GM18511 (cell line): ENCODE results near the gene OR11G2.
"Not testable (repeated sequence)": the region's sequence is repeated elsewhere in the genome, so short reads cannot be mapped to it uniquely, and the experiment has no call there.

Experiments used
- ATAC-seq: cut with Tn5 transposase; IDR thresholded peaks from one replicate; pipeline ENCODE4 v1.9.1; 2021; ENCODE audit warnings: mild to moderate bottlenecking, moderate library complexity; ENCODE audit not compliant: unreplicated experiment

OR11G2 gene, protein sequence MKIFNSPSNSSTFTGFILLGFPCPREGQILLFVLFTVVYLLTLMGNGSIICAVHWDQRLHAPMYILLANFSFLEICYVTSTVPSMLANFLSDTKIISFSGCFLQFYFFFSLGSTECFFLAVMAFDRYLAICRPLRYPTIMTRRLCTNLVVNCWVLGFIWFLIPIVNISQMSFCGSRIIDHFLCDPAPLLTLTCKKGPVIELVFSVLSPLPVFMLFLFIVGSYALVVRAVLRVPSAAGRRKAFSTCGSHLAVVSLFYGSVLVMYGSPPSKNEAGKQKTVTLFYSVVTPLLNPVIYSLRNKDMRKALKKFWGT

DNA sequence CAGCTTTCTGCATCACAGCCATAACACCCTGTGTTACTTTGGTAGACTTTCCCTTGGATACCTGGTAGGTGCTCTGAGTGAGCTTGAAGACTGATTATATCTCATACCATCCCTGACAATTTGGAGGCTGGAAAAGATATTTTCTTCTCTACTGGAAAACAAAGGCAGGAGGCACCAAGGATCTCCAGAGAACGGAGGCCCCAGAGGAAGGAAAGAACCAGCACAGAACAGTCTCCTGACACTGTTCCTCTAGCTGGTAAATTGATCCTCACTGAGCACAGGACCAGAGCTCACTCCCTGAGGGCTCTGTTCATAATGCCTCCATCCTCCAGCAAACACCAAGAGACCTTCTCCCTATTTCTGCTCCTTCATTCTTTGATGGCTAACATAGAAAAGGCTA is at the start of gene OR11G2:
Gene OR11G2, plus strand, starts transcription at position 301 of the 400 bp plus-strand sequence. CDS start 6,542 bp downstream, outside the sequence.
- no peak for ATAC-seq

DNA sequence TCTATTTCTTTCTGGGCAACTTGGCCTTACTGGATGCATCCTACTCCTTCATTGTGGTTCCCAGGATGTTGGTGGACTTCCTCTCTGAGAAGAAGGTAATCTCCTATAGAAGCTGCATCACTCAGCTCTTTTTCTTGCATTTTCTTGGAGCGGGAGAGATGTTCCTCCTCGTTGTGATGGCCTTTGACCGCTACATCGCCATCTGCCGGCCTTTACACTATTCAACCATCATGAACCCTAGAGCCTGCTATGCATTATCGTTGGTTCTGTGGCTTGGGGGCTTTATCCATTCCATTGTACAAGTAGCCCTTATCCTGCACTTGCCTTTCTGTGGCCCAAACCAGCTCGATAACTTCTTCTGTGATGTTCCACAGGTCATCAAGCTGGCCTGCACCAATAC is 46.8 kb upstream of the OR11G2 start:
- no peak for ATAC-seq

DNA sequence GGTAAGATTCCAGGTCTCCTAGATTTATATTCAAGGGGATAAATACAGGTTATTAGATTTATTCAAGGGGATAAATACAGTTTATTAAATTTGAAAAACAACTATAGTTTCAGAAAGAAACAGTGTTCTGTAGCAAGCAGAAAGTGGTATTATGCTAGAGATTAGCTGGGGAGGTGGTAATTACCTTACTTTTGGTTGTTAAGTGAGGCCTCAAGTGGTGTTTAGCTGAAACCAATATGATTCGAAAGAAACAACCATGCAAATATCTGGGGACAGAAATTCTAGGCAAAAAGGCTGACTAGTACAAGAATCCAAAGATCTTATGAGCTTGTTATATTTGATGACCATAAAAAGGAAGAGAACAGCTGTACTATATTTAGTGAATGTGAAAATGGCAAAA is 45.9 kb upstream of the OR11G2 start:
- ATAC-seq: no peak

DNA sequence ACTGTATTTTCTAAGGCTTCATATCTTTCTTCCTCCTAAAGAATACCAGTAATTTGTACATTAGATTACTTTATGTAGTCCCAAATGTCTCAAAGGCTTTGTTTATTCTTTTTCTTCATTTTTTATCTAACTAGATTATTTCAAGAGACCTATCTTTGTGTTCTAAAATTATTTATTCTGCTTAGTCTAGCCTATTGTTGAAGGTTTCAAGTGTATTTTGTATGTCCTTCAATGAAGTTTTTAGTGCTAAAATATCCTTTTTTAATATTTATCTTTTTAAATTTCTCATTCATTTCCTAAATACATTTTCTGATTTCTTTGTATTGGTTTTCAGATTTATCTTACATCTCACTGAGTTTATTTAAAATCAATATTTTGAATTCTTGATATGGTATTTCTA is 26.2 kb upstream of the OR11G2 start:
- ATAC-seq: no peak

DNA sequence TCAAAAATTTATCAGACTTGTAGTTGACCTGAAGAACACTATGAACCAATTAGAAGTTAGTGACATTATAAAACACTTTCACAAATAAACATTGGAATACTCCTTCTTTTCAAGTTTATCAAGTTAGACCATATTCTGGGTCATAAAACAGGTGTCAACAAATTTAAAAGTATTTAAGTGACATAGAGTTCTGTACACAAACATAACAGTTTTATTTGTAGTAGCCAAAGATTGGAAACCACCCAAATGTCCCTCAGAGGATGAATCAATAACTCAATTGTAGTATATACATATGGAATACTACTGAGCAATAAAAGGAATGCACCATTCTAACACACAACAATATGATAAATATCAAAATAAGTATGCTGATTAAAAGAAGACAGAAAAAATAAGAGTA is 23.6 kb upstream of the OR11G2 start:
- ATAC-seq: no peak

DNA sequence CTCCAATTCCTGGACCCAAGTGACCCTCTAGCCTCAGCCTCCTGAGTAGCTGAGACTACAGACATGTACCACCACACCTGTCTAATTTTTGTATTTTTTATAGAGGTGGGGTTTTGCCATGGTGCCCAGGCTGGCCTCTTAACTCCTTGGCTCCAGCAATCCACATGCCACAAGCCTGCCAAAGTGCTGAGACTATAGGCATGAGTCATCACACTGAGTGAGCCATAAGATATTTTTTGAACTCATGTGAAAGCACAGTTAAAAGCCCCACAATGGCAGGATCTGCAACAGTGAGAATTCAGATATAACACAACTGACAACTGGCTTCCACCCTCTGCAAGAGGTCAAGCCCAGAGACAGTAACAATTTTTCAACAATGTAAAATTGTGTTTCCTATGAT is 20.8 kb upstream of the OR11G2 start:
- not testable (repeated sequence) for ATAC-seq

DNA sequence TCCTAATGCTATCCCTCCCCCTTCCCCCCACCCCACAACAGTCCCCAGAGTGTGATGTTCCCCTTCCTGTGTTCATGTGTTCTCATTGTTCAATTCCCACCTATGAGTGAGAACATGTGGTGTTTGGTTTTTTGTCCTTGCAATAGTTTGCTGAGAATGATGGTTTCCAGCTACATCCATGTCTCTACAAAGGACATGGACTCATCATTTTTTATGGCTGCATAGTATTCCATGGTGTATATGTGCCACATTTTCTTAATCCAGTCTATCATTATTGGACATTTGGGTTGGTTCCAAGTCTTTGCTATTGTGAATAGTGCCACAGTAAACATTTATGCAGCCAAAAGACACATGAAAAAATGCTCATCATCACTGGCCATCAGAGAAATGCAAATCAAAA is 16.5 kb upstream of the OR11G2 start:
- not testable (repeated sequence) for ATAC-seq

DNA sequence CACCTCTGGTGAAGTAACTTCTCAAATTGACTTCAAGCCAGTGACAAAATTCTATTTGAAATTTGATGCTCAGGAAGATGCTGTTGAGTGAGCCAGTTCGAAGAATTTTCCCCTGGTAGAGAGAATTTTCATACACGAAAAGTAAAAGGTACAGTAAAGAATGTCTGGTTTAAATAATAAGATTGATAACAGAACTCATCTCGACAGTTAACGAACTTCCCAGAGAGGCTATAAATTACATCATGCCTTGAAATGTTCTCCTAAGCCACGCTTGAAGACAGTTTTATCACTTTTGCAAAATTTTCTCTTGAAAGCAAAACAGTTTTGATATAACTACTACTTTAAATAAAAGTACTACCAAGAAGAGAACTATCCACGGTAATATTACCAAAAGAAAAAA is 14.4 kb upstream of the OR11G2 start:
- no peak for ATAC-seq

DNA sequence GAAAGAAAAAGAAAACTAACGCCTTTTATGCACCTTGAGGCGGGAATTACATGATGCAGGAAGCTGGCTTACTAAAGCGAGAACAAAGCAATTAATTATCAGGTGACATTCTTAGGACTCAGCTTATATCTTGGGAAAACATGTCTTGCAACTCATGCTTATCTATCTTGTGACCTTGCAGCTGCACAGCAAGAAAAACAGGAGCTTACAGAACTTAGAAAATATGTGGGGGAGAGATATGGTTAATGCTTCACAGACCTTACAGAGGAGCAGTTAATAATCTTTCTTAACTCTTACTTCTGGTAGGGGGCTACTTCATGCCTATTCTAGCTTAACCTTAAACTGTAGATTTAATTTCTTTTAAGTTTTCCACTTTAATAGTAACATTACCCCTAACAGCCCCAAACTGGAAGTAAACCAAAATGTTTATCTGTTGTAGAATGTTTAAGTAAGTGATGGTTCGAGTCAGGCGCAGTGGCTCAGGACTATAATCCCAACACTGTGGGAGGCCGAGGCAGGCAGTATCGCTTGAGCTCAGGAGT is 13.2 kb upstream of the OR11G2 start:
- no peak for ATAC-seq

DNA sequence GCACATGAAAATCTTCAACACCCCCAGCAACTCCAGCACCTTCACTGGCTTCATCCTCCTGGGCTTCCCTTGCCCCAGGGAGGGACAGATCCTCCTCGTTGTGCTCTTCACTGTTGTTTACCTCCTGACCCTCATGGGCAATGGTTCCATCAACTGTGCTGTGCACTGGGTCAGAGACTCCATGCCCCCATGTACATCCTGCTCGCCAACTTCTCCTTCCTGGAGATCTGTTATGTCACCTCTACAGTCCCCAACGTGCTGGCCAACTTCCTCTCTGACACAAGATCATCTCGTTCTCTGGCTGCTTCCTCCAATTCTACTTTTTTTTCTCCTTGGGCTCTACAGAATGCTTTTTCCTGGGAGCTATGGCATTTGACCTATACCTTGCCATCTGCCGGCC is 11.5 kb upstream of the OR11G2 start:
- no peak for ATAC-seq

DNA sequence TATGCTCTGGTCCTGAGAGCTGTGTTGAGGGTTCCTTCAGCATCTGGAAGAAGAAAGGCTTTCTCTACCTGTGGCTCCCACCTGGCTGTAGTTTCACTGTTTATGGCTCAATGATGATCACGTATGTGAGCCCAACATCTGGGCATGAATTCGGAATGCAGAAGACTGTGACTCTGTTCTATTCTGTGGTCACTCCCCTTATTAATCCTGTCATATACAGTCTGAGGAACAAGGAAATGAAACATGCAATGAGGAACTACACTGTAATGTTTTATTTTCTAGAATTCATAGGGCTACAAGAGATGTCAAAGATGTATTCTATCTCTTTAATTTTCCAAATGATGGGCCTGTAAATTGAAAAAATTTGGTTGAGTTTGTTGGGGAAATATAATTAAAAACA is 10.8 kb upstream of the OR11G2 start:
- no peak for ATAC-seq

DNA sequence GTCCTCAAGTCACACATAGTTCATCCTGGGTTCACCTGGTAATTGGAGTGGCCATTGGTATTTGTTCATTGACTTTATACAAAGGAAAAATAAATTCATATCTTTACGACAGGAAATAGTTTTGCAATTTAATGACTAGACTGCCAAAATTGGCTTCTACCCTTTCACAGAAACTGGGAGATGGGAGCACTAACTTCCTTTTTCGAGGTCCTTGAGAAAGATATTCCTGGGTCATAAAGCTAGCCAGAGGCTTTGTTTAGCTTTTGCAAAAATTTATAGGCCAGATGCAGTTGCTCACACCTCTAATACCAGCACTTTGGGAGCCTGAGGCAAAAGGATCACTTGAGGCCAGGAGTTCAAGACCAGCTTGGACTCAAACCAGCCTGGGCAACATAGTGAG is 10.2 kb upstream of the OR11G2 start:
- no peak for ATAC-seq

DNA sequence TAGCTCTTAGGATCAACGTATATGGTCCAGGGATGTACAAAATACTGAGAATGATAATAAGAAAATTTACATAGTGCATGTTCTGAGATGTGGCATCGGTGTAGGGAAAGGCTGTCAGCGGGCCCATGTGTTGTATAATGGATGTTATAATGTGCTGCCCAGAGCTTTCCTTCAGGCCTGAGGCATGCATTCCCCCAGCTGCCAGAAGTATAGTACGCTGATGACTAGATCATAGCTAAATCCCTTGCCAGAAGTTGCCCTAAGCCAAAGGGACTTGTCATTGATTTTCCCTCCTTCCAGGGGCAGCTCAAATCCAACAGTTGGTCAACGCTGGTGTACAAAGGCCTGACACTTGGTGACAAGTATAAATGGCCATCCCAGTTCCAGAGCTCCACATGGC is 6.5 kb upstream of the OR11G2 start:
- no peak for ATAC-seq

DNA sequence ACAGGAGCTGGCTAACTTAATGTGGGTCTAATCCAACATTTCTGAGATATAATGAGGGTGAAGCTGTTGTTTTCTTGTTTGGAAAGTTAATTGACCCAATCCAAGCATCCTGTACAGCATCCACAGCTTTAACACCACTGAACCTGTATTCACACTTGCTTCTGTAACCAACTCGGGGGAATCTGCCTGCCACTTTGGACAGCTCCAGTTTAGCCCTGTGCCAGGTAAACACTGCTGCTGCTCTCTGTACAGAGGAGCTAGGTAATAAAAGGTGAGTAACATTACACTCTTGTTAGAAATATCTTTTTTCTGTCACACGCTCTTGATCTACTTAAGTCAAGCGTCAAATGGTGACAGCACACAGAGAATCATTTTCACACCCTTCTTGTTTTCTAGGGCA is 700 bp downstream of the OR11G2 start:
- ATAC-seq: no peak

DNA sequence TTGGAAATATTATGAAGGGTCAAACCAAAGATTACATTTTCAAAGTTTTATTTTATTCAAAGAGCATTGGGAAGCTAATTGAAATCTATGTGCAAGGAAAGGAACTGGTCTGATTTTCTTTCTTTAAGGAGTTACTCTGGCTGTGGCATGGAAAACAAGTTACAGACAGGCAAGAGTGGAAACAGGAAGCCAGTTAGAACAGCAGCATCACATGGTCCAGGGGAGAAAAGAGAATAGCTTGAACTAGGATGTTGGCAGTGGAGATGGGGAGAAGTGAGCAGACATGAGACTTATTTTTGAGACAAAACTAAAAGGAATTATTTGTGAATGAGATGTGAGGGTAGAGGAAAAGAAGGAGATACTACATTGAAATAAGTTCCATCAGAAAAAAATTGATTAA is 3.4 kb downstream of the OR11G2 start:
- ATAC-seq: no peak

DNA sequence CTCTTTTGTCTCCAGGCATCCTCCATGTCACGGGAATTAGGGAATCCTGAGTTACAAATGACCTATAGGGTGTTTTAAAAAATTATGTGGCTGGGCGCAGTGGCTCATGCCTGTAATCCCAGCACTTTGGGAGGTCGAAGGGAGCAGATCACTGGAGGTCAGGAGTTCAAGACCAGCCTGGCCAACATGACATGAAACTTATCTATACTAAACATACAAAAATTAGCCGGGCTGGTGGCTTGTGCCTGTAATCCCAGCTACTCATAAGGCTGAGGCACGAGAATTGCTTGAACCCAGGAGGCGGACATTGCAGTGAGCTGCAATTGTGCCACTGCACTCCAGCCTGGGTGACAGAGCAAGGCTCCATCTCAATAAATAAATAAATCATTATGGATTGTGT is 4.5 kb downstream of the OR11G2 start:
- not testable (repeated sequence) for ATAC-seq

DNA sequence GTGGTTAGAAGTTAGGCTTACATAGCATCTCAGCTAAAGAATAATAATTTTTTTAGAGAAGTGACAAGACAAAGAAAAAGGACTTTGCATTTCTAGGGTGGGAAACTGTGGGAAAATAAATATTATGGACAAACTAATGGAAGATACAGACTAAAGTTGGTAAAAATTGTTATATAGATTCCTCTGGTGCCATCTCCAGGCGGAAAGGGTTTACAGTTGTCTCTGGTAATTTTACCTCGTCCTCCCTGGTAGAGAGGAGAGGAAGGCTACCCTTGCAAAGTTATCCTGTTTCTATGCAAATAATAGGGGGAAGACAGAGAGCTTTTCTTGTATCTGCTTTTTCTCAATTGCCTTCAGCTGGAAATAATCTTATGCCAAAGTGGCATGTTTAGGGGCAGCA is 5.2 kb downstream of the OR11G2 start:
- ATAC-seq: no peak

DNA sequence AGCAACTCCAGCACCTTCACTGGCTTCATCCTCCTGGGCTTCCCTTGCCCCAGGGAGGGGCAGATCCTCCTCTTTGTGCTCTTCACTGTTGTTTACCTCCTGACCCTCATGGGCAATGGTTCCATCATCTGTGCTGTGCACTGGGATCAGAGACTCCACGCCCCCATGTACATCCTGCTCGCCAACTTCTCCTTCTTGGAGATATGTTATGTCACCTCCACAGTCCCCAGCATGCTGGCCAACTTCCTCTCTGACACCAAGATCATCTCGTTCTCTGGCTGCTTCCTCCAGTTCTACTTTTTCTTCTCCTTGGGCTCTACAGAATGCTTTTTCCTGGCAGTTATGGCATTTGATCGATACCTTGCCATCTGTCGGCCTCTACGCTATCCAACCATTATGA is 6.8 kb downstream of the OR11G2 start:
- ATAC-seq: no peak

DNA sequence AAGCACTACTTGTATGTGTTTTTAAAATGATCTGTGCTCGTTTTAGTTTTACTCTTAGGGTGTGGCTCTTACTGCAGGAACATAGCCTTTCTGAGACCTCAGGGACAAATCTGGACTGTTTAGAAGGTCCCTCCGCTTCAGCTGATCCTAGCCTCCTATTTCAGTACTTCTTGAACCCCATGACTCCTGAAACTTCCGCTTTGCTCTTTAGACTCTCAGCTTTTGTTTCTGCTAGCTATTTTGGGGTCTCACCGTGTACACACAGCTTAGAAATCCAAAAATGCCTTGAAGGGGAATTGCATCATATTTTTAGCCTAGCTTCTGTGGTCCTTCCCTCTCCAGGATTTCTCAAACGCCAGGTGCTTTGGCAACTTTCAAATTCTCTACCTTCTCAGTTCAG is 8.3 kb downstream of the OR11G2 start:
- ATAC-seq: no peak

DNA sequence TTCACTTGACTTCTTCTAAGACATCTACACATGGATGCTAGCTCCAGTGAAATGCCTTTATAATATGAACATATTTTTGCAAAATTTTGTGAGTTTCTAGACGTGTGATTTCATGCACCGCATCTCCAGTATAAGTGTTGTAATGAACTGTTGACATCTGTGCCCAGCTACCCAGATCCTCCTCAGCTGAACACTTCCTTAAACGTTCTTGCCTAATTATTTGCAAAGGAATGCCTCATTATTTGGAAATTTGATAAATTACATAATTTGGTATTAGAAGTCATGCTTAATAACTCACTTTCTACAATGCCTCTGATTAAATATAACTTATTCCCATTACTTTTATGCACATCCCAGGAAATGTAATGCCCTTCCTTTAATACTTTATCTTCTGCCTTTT is 14.0 kb downstream of the OR11G2 start:
- no peak for ATAC-seq

DNA sequence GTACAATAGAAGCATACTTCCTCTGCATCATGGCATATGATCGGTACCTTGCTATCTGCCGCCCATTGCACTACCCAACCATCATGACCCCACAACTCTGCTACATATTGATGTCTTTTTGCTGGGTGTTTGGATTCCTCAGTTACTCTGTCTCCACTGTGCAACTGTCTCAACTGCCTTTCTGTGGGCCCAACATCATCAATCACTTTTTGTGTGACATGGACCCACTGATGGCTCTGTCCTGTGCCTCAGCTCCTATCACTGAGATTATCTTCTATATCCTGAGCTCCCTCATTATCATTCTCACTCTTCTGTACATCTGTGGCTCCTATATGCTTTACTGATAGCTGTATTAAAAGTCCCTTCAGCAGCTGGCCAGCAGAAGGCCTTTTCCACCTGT is 18.9 kb downstream of the OR11G2 start:
- no peak for ATAC-seq

DNA sequence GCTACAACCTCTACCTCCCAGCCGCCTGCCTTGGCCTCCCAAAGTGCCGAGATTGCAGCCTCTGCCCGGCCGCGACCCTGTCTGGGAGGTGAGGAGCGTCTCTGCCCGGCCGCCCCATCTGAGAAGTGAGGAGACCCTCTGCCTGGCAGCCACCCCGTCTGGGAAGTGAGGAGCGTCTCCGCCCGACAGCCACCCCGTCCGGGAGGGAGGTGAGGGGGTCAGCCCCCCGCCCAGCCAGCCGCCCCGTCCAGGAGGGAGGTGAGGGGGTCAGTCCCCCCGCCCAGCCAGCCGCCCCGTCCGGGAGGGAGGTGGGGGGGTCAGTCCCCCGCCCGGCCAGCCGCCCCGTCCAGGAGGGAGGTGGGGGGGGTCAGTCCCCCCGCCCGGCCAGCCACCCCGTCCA is 21.7 kb downstream of the OR11G2 start:
- ATAC-seq: not testable (repeated sequence)

DNA sequence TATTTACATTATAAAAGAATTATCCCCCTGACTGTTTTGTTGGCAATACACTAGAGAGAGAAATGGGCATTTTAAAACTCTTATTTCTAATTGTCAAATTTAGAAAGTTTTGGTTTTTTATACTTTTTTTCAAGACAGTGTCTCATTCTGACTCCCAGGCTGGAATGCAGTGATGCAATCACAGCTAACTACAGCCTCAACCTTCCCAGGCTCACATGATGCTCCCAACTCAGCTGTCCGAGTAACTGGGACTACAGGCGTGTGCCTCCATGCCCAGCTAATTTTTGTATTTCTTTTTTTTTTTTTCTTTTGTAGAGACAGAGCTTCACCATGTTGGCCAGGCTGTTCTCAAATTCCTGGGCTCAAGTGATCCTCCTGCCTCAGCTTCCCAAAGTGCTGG is 24.5 kb downstream of the OR11G2 start:
- ATAC-seq: no peak
